ENCODE results near the gene SLC7A7. TPM values are rescaled to one million over a fixed set of nuclear protein-coding genes. Genes with fewer than 3 reads are reported as not detected.
"Not testable (repeated sequence)": the region's sequence is repeated elsewhere in the genome, so short reads cannot be mapped to it uniquely, and the experiment has no call there.

SLC7A7 gene
- total and polyA plus RNA-seq, 2 donors (not counting 1 experiment from before 2014, with no cell fraction given) = 6.3 to 9.5 TPM

GRCh38 chr14:22737052-22737451 lies 78.2 kb downstream of the SLC7A7 start:
- no peak overlapping the region for H3K9ac ChIP-seq (ENCODE audit: insufficient read depth, low read length)
- DNase-seq (ENCODE audit: low read depth in 2 of 2) = no peak
- peak overlapping the region; percentile 11 for H2AFZ ChIP-seq (ENCODE audit: low read length)
- H3K4me2 ChIP-seq (ENCODE audit: extremely low read depth, insufficient read depth, low read length) = no peak overlapping the region
- no peaks in the 10 kb centered on the region for H3K4me1 ChIP-seq (ENCODE audit: control insufficient read depth, extremely low read depth, insufficient read depth, low read length)
- H3K79me2 ChIP-seq (ENCODE audit: control insufficient read depth, insufficient read depth, low read length) = no peaks in the 10 kb centered on the region
- H3K27me3 ChIP-seq (ENCODE audit: control insufficient read depth, insufficient read depth, low read length) = no peaks in the 10 kb centered on the region
- no peaks in the 10 kb centered on the region for H3K36me3 ChIP-seq (ENCODE audit: control insufficient read depth, insufficient read depth, low read length)
- TF ChIP-seq, protein P1, sequence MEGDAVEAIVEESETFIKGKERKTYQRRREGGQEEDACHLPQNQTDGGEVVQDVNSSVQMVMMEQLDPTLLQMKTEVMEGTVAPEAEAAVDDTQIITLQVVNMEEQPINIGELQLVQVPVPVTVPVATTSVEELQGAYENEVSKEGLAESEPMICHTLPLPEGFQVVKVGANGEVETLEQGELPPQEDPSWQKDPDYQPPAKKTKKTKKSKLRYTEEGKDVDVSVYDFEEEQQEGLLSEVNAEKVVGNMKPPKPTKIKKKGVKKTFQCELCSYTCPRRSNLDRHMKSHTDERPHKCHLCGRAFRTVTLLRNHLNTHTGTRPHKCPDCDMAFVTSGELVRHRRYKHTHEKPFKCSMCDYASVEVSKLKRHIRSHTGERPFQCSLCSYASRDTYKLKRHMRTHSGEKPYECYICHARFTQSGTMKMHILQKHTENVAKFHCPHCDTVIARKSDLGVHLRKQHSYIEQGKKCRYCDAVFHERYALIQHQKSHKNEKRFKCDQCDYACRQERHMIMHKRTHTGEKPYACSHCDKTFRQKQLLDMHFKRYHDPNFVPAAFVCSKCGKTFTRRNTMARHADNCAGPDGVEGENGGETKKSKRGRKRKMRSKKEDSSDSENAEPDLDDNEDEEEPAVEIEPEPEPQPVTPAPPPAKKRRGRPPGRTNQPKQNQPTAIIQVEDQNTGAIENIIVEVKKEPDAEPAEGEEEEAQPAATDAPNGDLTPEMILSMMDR (conservative IDR thresholded peaks at IDR 0.05 in 1 of 2, IDR thresholded peaks at IDR 0.05 in 1 of 2; ENCODE audit: low read depth in 1 of 2, low read length in 2 of 2) = no peak
- TF ChIP-seq EZH2 (IDR thresholded peaks at IDR 0.05; ENCODE audit: low read length, missing control alignments) = no peak
- no peak overlapping the region for H3K4me3 ChIP-seq (replicated peaks in 1 of 4; ENCODE audit: control extremely low read depth in 1 of 4, insufficient read depth in 1 of 4, low read depth in 3 of 4, low read length in 4 of 4)
- no peaks in the 10 kb centered on the region for H4K20me1 ChIP-seq (ENCODE audit: control insufficient read depth, extremely low read depth, insufficient read depth, low read length)
- no peaks in the 10 kb centered on the region for H3K9me3 ChIP-seq (ENCODE audit: control insufficient read depth, insufficient read depth, low read depth, low read length)
- no peak overlapping the region for H3K27ac ChIP-seq (ENCODE audit: insufficient read depth, low read length)

DNA sequence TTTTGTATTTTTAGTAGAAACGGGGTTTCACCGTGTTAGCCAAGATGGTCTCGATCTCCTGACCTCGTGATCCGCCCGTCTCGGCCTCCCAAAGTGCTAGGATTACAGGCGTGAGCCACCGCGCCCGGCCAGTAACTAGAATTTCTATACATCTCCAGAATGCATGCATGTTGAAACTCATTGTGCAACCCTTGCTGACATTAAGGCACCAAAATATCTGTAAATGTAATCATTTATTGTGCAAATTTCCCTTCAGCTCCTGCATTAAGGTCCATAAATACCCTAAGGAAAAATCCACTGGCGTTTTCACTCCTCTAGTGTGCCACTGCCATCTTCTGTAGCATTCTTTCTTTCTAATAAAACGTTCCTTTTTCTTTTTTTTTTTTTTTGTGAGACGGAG lies 78.9 kb downstream of the SLC7A7 start:
- not testable (repeated sequence) for H3K79me2 ChIP-seq (ENCODE audit: control insufficient read depth, insufficient read depth, low read length); H3K9ac ChIP-seq (ENCODE audit: insufficient read depth, low read length); H3K36me3 ChIP-seq (ENCODE audit: control insufficient read depth, insufficient read depth, low read length); H3K9me3 ChIP-seq (ENCODE audit: control insufficient read depth, insufficient read depth, low read depth, low read length); H3K27me3 ChIP-seq (ENCODE audit: control insufficient read depth, insufficient read depth, low read length); H3K4me1 ChIP-seq (ENCODE audit: control insufficient read depth, extremely low read depth, insufficient read depth, low read length); H2AFZ ChIP-seq (ENCODE audit: low read length); H3K4me3 ChIP-seq (replicated peaks in 1 of 4; ENCODE audit: control extremely low read depth in 1 of 4, insufficient read depth in 1 of 4, low read depth in 3 of 4, low read length in 4 of 4); H4K20me1 ChIP-seq (ENCODE audit: control insufficient read depth, extremely low read depth, insufficient read depth, low read length); H3K4me2 ChIP-seq (ENCODE audit: extremely low read depth, insufficient read depth, low read length); H3K27ac ChIP-seq (ENCODE audit: insufficient read depth, low read length); DNase-seq (ENCODE audit: low read depth in 2 of 2)

DNA sequence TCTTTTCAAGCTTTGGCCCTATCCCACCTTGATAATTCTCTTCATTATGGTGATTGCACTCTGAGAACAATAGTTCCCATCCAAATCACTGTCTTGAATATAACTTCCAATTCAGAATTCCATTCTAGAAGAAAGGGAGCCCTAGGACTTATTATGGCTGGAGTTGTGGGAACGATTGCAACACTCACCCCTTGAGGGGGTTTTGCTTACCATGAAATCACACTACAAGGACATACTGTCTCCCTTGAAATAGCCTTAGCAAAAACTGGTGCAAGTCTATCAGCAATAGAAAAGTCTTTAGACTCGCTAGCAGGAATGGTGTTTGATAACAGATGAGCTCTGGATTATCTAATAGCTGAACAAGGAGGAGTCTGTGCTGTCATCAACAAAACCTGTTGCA lies 80.1 kb downstream of the SLC7A7 start:
- H3K4me2 ChIP-seq (ENCODE audit: extremely low read depth, insufficient read depth, low read length) = no peak overlapping the region
- DNase-seq (ENCODE audit: low read depth in 2 of 2) = no peak
- no peak overlapping the region for H3K4me3 ChIP-seq (replicated peaks in 1 of 4; ENCODE audit: control extremely low read depth in 1 of 4, insufficient read depth in 1 of 4, low read depth in 3 of 4, low read length in 4 of 4)
- no peaks in the 10 kb centered on the region for H3K79me2 ChIP-seq (ENCODE audit: control insufficient read depth, insufficient read depth, low read length)
- H3K36me3 ChIP-seq (ENCODE audit: control insufficient read depth, insufficient read depth, low read length) = no peaks in the 10 kb centered on the region
- TF ChIP-seq EZH2 (IDR thresholded peaks at IDR 0.05; ENCODE audit: low read length, missing control alignments) = no peak
- TF ChIP-seq, protein P1 (conservative IDR thresholded peaks at IDR 0.05 in 1 of 2, IDR thresholded peaks at IDR 0.05 in 1 of 2; ENCODE audit: low read depth in 1 of 2, low read length in 2 of 2) = no peak
- H3K27me3 ChIP-seq (ENCODE audit: control insufficient read depth, insufficient read depth, low read length) = no peaks in the 10 kb centered on the region
- H2AFZ ChIP-seq (ENCODE audit: low read length) = no peak overlapping the region
- no peaks in the 10 kb centered on the region for H3K4me1 ChIP-seq (ENCODE audit: control insufficient read depth, extremely low read depth, insufficient read depth, low read length)
- H4K20me1 ChIP-seq (ENCODE audit: control insufficient read depth, extremely low read depth, insufficient read depth, low read length) = no peaks in the 10 kb centered on the region
- no peak overlapping the region for H3K27ac ChIP-seq (ENCODE audit: insufficient read depth, low read length)
- H3K9me3 ChIP-seq (ENCODE audit: control insufficient read depth, insufficient read depth, low read depth, low read length) = no peaks in the 10 kb centered on the region
- no peak overlapping the region for H3K9ac ChIP-seq (ENCODE audit: insufficient read depth, low read length)

Data from fibroblast of lung (primary cell).